MM.1S (cell line): ENCODE results near the gene FIGN.

Source experiments
- EZH2 ChIP-seq: fragments of 300-600 bp; sonication (generic); optimal IDR thresholded peaks from 2 replicates; pipeline ENCODE3; 2017; ENCODE audit warnings: low read depth, mild to moderate bottlenecking, antibody characterized with exemption, low read length, mixed read lengths
- EZH2phosphoT487 ChIP-seq: fragments of 300-600 bp; sonication (generic); IDR thresholded peaks from 2 replicates; pipeline ENCODE4 v1.6.1; 2018; ENCODE audit warnings: antibody characterized with exemption, low read length
- TF ChIP-seq, protein P1 (sequence below): fragments of 300-600 bp; sonication (generic); IDR thresholded peaks from 2 replicates; pipeline ENCODE4 v1.5.1; 2016; ENCODE audit warnings: antibody characterized with exemption, low read length, mixed read lengths

DNA sequence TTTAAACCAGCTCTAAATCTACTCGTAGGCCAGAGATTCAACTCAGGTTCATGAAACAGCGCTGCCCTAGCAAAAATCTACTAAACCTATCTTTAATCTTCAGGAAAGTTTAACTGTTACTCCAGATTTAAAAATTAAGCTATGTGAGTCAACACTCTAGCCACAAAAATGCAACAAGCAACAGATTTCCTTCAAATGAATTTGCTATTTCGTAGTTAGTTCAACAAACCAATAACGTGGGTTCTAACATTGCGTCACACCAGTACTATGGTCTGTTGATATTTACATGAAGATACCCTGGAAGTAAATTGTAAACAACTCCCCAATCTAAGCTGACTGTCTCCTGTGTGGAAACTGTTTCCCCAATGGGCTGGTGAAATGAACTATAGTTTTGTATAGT, 71.2 kb downstream of the FIGN start:
- TF ChIP-seq, protein P1, sequence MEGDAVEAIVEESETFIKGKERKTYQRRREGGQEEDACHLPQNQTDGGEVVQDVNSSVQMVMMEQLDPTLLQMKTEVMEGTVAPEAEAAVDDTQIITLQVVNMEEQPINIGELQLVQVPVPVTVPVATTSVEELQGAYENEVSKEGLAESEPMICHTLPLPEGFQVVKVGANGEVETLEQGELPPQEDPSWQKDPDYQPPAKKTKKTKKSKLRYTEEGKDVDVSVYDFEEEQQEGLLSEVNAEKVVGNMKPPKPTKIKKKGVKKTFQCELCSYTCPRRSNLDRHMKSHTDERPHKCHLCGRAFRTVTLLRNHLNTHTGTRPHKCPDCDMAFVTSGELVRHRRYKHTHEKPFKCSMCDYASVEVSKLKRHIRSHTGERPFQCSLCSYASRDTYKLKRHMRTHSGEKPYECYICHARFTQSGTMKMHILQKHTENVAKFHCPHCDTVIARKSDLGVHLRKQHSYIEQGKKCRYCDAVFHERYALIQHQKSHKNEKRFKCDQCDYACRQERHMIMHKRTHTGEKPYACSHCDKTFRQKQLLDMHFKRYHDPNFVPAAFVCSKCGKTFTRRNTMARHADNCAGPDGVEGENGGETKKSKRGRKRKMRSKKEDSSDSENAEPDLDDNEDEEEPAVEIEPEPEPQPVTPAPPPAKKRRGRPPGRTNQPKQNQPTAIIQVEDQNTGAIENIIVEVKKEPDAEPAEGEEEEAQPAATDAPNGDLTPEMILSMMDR, result no peak
- TF ChIP-seq EZH2, result no peak
- TF ChIP-seq EZH2phosphoT487, result no peak
